ENCODE measurements around the gene LENG1.
A peak's percentile ranks its signal among the peaks of the same experiment; 100 is the strongest.

Gene LENG1

DNA sequence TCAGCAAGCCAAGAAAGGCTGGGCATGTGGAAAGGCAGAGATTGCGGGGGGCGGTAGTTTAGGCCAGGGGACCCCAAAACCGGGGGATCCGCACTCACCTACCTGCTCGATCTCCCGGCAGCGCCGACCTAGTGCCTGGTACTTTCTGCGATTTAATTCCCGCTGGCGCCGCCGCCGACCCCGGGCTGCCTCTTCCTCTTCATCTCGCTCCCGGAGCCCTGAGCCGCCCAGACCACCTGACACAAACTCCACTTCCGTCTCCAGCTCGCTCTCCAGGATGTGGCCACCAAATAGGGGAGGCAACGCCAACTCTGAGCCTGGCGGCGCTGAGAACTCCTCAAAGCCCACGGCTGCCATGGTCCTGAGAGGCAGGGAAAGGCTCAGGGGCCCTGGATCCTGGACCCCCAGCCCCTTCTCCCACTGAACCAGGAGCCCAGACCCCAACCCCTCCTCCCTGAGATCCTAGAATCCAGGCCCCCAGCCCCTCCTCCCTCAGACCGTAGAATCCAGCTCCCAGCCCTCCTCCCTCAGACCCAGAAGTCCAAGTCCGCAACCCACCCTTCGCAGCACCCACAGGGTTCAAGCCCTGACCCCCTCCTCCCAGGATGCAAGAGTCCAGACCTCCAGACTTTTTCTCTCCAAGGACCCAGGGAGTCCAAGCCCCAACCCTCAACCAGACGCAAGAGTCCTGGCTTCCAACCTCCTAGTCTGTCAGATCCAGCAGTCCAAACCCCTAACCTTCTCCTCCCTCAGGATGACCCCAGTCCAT is 45.0 kb downstream of the LENG1 start:
- peak overlapping the region; percentile 98 for H3K4me2 ChIP-seq (ENCODE audit: low read length)
- peak overlapping the region; percentile 95 for H3K9ac ChIP-seq (ENCODE audit: low read depth, low read length)
- peak overlapping the region; percentile 92 for H3K4me3 ChIP-seq (ENCODE audit: low read length)
- no peaks in the 10 kb centered on the region for H3K27me3 ChIP-seq (ENCODE audit: control insufficient read depth, insufficient read depth, low read length)
- H3K4me1 ChIP-seq (ENCODE audit: control insufficient read depth, insufficient read depth, low read length): peaks cover 15% of the 10 kb centered on the region
- no peaks in the 10 kb centered on the region for H3K9me3 ChIP-seq (replicated peaks; ENCODE audit: low read length)
- peaks cover 21% of the 10 kb centered on the region for H3K36me3 ChIP-seq (ENCODE audit: insufficient read depth, low read length)

DNA sequence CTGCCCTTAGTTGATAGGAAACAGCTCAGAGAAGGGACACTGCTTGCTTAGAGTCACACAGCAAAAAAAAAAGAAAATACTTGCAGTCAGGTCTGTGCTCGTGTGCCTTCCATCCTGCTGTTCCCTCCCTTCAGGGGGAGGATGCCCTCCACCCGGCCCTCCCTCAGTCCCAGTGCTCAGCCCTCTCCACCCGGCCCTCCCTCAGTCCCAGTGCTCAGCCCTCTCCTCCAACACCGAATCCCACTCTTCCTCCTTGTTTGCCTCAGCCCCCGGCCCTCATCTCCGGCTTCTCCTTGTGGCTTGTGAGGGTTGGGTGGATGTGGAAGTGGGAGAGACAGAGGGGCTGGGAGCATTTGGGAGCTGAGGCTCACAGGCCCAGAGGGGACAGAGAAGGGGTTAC is 49.9 kb downstream of the LENG1 start:
- Histone ChIP-seq H3K4me2 (ENCODE audit: low read length) (no peak overlapping the region), H3K36me3 (ENCODE audit: insufficient read depth, low read length) (peaks cover 48% of the 10 kb centered on the region), H3K27me3 (ENCODE audit: control insufficient read depth, insufficient read depth, low read length) (no peaks in the 10 kb centered on the region), H3K4me3 (ENCODE audit: low read length) (no peak overlapping the region), H3K9me3 (replicated peaks; ENCODE audit: low read length) (no peaks in the 10 kb centered on the region), H3K9ac (ENCODE audit: low read depth, low read length) (no peak overlapping the region), H3K4me1 (ENCODE audit: control insufficient read depth, insufficient read depth, low read length) (peaks cover 7% of the 10 kb centered on the region)

DNA sequence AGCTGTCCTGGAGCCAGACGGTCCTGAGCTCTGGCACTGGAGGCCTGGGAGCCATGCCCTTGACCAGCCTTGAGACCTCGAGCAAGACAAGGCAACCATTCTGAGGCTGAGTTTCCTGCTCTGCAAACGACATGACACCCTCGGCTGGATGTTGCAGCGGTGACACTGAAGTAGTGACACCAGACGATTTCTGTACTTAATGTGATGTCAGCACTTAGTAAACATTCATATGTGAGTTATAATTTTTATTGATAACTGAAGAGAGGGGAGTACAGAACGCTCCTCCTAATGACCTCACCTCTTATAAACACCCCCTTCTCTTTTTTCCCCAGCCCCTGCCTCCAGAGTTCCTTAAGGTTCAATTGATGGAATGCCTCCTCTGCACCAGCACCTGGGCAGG is 51.0 kb downstream of the LENG1 start:
- no peaks in the 10 kb centered on the region for H3K9me3 ChIP-seq (replicated peaks; ENCODE audit: low read length)
- no peak overlapping the region for H3K4me3 ChIP-seq (ENCODE audit: low read length)
- no peaks in the 10 kb centered on the region for H3K27me3 ChIP-seq (ENCODE audit: control insufficient read depth, insufficient read depth, low read length)
- peaks cover 43% of the 10 kb centered on the region for H3K36me3 ChIP-seq (ENCODE audit: insufficient read depth, low read length)
- H3K4me2 ChIP-seq (ENCODE audit: low read length): no peak overlapping the region
- no peak overlapping the region for H3K9ac ChIP-seq (ENCODE audit: low read depth, low read length)
- H3K4me1 ChIP-seq (ENCODE audit: control insufficient read depth, insufficient read depth, low read length): peaks cover under 1% of the 10 kb centered on the region

DNA sequence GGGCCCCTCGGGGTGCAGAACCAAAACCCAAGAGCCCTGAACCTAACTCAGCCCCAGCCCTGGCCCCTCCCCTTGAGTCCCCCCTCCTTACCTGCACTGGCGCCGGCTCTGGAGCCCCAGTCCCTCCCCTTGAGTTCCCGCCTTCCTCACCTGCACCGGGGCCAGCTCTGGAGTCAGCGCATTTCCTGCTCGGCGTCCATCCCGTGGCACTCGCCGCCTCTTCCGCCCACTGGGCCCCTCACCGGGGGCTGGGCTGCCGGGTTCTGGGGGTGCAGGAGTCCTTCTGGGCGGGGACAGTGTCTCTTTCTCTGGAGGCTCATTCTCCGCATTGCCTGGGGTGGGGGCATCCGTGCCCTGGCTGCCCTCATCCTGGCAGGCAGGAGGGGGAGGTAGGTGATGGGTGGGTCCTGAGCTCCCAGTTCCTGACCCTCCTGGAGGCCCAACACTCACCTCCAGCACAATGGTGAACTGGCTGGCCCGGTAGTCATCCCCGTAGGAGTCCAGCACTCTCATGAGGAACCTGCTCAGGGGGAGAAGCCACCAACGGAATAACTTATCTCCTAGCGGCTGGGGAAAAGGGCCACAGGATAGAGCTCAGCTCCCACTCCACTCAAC is 51.5 kb downstream of the LENG1 start:
- Histone ChIP-seq H3K9ac (ENCODE audit: low read depth, low read length) (no peak overlapping the region), H3K36me3 (ENCODE audit: insufficient read depth, low read length) (peaks cover 43% of the 10 kb centered on the region), H3K9me3 (replicated peaks; ENCODE audit: low read length) (no peaks in the 10 kb centered on the region), H3K27me3 (ENCODE audit: control insufficient read depth, insufficient read depth, low read length) (no peaks in the 10 kb centered on the region), H3K4me1 (ENCODE audit: control insufficient read depth, insufficient read depth, low read length) (peaks cover 4% of the 10 kb centered on the region), H3K4me3 (ENCODE audit: low read length) (no peak overlapping the region), H3K4me2 (ENCODE audit: low read length) (no peak overlapping the region)

DNA sequence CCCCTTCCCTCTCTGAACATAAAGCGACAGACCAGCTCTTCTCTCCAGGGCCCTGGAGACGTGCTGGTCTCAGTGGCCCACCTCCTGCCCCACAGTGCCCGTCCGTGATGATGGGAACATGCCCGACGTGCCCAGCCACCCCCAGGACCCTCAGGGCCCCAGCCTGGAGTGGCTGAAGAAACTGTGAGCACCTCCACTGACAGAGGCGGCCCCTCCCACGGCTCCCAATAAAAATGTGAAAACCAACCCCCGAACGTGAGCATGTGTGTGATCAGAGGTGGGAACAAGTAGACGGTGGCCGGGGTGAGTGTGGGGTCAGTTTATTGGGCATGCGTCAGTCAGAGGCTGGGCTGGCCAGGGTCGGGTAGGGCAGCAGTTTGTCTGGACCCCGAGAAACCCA is 52.8 kb downstream of the LENG1 start:
- peaks cover 43% of the 10 kb centered on the region for H3K36me3 ChIP-seq (ENCODE audit: insufficient read depth, low read length)
- no peaks in the 10 kb centered on the region for H3K27me3 ChIP-seq (ENCODE audit: control insufficient read depth, insufficient read depth, low read length)
- H3K4me2 ChIP-seq (ENCODE audit: low read length): no peak overlapping the region
- no peak overlapping the region for H3K9ac ChIP-seq (ENCODE audit: low read depth, low read length)
- no peak overlapping the region for H3K4me3 ChIP-seq (ENCODE audit: low read length)
- peaks cover 4% of the 10 kb centered on the region for H3K4me1 ChIP-seq (ENCODE audit: control insufficient read depth, insufficient read depth, low read length)
- no peaks in the 10 kb centered on the region for H3K9me3 ChIP-seq (replicated peaks; ENCODE audit: low read length)

DNA sequence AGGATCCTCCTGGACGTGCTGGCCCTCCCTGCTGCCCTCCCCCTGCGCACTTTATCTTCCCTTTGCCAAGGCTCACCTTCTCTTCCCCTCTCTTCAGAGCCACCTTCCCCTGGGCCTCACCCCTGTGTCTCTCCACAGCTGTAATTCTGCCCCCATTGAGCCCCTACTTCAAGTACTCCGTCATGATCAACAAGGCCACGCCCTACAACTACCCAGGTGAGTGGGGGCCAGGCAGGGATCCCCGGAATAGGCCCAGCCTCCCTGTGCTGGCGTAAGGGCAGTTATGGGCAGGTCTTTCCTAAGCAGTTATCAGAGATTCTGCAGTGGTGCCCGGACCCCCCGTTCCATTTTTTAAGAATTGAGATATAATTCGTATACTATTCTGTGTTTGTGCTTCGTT is 53.7 kb downstream of the LENG1 start:
- no peak overlapping the region for H3K9ac ChIP-seq (ENCODE audit: low read depth, low read length)
- no peak overlapping the region for H3K4me3 ChIP-seq (ENCODE audit: low read length)
- peaks cover 41% of the 10 kb centered on the region for H3K36me3 ChIP-seq (ENCODE audit: insufficient read depth, low read length)
- H3K27me3 ChIP-seq (ENCODE audit: control insufficient read depth, insufficient read depth, low read length): no peaks in the 10 kb centered on the region
- H3K9me3 ChIP-seq (replicated peaks; ENCODE audit: low read length): no peaks in the 10 kb centered on the region
- peaks cover 4% of the 10 kb centered on the region for H3K4me1 ChIP-seq (ENCODE audit: control insufficient read depth, insufficient read depth, low read length)
- no peak overlapping the region for H3K4me2 ChIP-seq (ENCODE audit: low read length)
